Measurements from ENCODE around the gene GALNT13.

The GALNT13 gene

GRCh38 chr2:154489266-154489858, 617.6 kb downstream of the GALNT13 start:
- Histone ChIP-seq H3K27ac (ENCODE audit: poor library complexity, severe bottlenecking) (no peak overlapping the region), H3K27me3 (ENCODE audit: insufficient read depth, poor library complexity, severe bottlenecking) (no peaks in the 10 kb centered on the region), H3K4me1 (ENCODE audit: insufficient read depth, poor library complexity, severe bottlenecking) (no peaks in the 10 kb centered on the region), H3K4me3 (ENCODE audit: severe bottlenecking) (no peak overlapping the region), H3K36me3 (ENCODE audit: low read depth) (no peaks in the 10 kb centered on the region), H3K9me3 (ENCODE audit: severe bottlenecking) (no peaks in the 10 kb centered on the region)
- no peak for ATAC-seq (ENCODE audit: low read depth)
- no peak for TF ChIP-seq CTCF (IDR thresholded peaks at IDR 0.05; ENCODE audit: poor library complexity, severe bottlenecking)
- no peak for DNase-seq (ENCODE audit: low spot score)

GRCh38 chr2:154490530-154490929, 618.8 kb downstream of the GALNT13 start:
- H3K27me3 ChIP-seq (ENCODE audit: insufficient read depth, poor library complexity, severe bottlenecking) = no peaks in the 10 kb centered on the region
- no peak overlapping the region for H3K4me3 ChIP-seq (ENCODE audit: severe bottlenecking)
- H3K4me1 ChIP-seq (ENCODE audit: insufficient read depth, poor library complexity, severe bottlenecking) = no peaks in the 10 kb centered on the region
- DNase-seq (ENCODE audit: low spot score) = no peak
- no peak for ATAC-seq (ENCODE audit: low read depth)
- H3K27ac ChIP-seq (ENCODE audit: poor library complexity, severe bottlenecking) = no peak overlapping the region
- TF ChIP-seq CTCF (IDR thresholded peaks at IDR 0.05; ENCODE audit: poor library complexity, severe bottlenecking) = no peak
- no peaks in the 10 kb centered on the region for H3K36me3 ChIP-seq (ENCODE audit: low read depth)
- no peaks in the 10 kb centered on the region for H3K9me3 ChIP-seq (ENCODE audit: severe bottlenecking)

- Histone ChIP-seq H3K9me3 (ENCODE audit: severe bottlenecking) (no peaks in the 10 kb centered on the region), H3K36me3 (ENCODE audit: low read depth) (no peaks in the 10 kb centered on the region), H3K4me1 (ENCODE audit: insufficient read depth, poor library complexity, severe bottlenecking) (no peaks in the 10 kb centered on the region), H3K27ac (ENCODE audit: poor library complexity, severe bottlenecking) (no peak overlapping the region), H3K4me3 (ENCODE audit: severe bottlenecking) (no peak overlapping the region), H3K27me3 (ENCODE audit: insufficient read depth, poor library complexity, severe bottlenecking) (no peaks in the 10 kb centered on the region)
- DNase-seq (ENCODE audit: low spot score) = no peak
- no peak for ATAC-seq (ENCODE audit: low read depth)
- no peak for TF ChIP-seq CTCF (IDR thresholded peaks at IDR 0.05; ENCODE audit: poor library complexity, severe bottlenecking)
Observed at GRCh38 chr2:154495455-154495868, 623.7 kb downstream of the GALNT13 start.

- TF ChIP-seq CTCF (IDR thresholded peaks at IDR 0.05; ENCODE audit: poor library complexity, severe bottlenecking) = no peak
- Histone ChIP-seq H3K4me3 (ENCODE audit: severe bottlenecking) (no peak overlapping the region), H3K27ac (ENCODE audit: poor library complexity, severe bottlenecking) (no peak overlapping the region), H3K4me1 (ENCODE audit: insufficient read depth, poor library complexity, severe bottlenecking) (no peaks in the 10 kb centered on the region), H3K36me3 (ENCODE audit: low read depth) (no peaks in the 10 kb centered on the region), H3K27me3 (ENCODE audit: insufficient read depth, poor library complexity, severe bottlenecking) (no peaks in the 10 kb centered on the region), H3K9me3 (ENCODE audit: severe bottlenecking) (no peaks in the 10 kb centered on the region)
- ATAC-seq (ENCODE audit: low read depth) (no peak), DNase-seq (ENCODE audit: low spot score) (no peak)
Observed at GRCh38 chr2:154497019-154497418, 625.3 kb downstream of the GALNT13 start.

All from RWPE2 (cell line).